Testis (tissue), 2 donors: ENCODE data around the gene NSUN2.

ENCODE experiments used
- POLR2A ChIP-seq: fragments of 450-650 bp; IDR thresholded peaks from one replicate; pipeline ENCODE4 v1.6.1; 2017; ENCODE audit warnings: antibody characterized with exemption, mild to moderate bottlenecking, moderate library complexity
- TF ChIP-seq, protein P1 (sequence below), 3 experiments: fragments of 450-650 bp in 2 of 3; fragments of 200-600 bp in 1 of 3; sonication (generic) in 1 of 3; IDR thresholded peaks; one replicate each; pipeline ENCODE4 v1.5.1; 2016 to 2019; ENCODE audit warnings: antibody characterized with exemption in 3 of 3, mild to moderate bottlenecking in 2 of 3, moderate library complexity in 1 of 3

DNA sequence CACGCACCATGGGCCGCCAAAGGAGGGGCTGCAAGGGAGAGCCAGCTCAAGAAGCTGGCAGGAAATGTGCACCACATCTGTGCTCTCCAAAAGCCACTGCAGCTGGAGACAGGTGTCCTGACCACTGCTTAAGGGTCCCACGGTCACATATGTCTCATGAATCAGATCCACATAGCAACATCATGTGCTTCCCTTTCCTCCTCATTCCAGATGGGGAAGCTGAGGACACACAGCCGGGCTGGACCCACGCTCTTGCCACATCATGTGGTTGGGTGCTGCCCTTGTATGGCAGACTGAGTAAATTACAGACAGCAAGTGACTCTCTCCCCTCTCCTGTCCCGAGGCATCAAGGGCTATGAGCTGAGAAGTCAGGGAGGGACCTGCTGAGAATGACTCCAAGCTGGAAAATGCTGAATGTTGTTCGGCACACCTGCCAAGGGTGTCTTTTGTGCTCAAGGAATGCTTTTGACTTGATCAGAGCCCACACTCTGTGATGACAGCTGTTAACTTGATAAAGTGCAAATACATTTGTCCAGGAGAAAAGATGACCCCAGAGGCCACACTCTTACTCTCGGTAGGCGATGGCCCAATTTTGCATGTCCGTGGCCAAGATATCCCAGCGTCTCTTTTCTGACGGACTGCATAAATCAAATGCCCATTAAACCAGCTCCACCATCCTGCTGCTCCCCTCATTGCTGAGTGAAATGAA is 58.2 kb downstream of the NSUN2 start:
- TF ChIP-seq, protein P1, sequence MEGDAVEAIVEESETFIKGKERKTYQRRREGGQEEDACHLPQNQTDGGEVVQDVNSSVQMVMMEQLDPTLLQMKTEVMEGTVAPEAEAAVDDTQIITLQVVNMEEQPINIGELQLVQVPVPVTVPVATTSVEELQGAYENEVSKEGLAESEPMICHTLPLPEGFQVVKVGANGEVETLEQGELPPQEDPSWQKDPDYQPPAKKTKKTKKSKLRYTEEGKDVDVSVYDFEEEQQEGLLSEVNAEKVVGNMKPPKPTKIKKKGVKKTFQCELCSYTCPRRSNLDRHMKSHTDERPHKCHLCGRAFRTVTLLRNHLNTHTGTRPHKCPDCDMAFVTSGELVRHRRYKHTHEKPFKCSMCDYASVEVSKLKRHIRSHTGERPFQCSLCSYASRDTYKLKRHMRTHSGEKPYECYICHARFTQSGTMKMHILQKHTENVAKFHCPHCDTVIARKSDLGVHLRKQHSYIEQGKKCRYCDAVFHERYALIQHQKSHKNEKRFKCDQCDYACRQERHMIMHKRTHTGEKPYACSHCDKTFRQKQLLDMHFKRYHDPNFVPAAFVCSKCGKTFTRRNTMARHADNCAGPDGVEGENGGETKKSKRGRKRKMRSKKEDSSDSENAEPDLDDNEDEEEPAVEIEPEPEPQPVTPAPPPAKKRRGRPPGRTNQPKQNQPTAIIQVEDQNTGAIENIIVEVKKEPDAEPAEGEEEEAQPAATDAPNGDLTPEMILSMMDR (IDR thresholded peaks at IDR 0.05), result no peak
- TF ChIP-seq POLR2A, result no peak
